ENCODE data around the gene ZNF316. TPM values are rescaled to one million over a fixed set of nuclear protein-coding genes. Genes with fewer than 3 reads are reported as not detected.

Gene ZNF316
- total RNA-seq, 1 experiment from 2014 or later: 15.1 TPM

DNA sequence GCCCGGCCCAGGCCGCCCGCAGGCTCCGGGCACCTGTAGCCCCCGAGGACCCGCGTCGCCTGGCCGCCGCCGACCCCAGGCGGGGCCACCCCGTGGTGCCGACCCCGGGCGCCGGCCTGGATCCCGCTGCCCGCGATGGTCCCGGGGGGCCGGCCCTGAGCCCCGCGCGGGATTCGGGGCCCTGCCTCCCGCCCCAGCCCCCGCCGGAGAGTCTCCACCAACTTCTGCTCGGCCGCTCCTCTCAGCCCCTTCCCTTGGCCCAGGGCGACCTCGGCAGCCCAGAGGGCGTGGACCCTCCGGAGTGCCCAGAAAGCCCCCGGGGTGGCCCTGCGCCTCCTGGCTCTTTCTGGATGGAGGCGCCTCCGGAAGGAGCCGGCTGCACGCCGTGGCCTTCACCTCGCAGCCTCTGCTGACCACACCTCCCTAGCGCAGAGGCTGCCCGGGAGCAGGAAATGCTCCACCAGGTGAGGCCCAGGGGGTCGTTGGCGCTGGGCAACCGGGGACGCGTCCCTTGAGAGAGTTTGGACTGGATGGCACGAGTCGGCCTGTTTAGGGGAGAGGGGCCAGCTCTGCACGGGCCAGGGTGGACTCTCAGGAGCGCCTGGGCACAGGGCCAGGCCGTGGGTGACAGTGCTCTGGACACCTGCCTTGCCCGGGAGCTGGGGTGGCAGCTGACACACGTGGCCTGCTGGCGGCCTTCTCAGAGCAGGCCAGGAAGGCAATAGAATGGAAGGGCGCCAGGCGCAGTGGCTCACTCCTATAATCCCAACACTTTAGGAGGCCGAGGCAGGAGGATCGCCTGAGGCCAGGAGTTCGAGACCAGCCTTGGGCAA is 21.2 kb upstream of the ZNF316 start (continued):
- TF ChIP-seq ATF6 (CRISPR knock-in tag; IDR thresholded peaks at IDR 0.05) (no peak), ETV6 (CRISPR knock-in tag; IDR thresholded peaks at IDR 0.05) (no peak), FOXJ3 (CRISPR knock-in tag; IDR thresholded peaks at IDR 0.05; ENCODE audit: borderline replicate concordance) (no peak), FOXK1 (CRISPR knock-in tag; IDR thresholded peaks at IDR 0.05) (no peak; the same call in 1 of the 2 replicates), ZNF416 (CRISPR knock-in tag; IDR thresholded peaks at IDR 0.05) (no peak), IRF1 (CRISPR knock-in tag; IDR thresholded peaks at IDR 0.05) (no peak), OVOL2 (CRISPR knock-in tag; IDR thresholded peaks at IDR 0.05; ENCODE audit: borderline replicate concordance) (no peak), FOXP1 (CRISPR knock-in tag; IDR thresholded peaks at IDR 0.05; ENCODE audit: borderline replicate concordance) (peak; percentile 58; the same call in 1 of the 2 replicates), TCF7 (CRISPR knock-in tag; IDR thresholded peaks at IDR 0.05; ENCODE audit: low read depth) (no peak), JAZF1 (CRISPR knock-in tag; IDR thresholded peaks at IDR 0.05) (no peak), CREB1 (CRISPR knock-in tag; IDR thresholded peaks at IDR 0.05) (no peak), ZBTB21 (CRISPR knock-in tag; IDR thresholded peaks at IDR 0.05; ENCODE audit: borderline replicate concordance) (no peak), EMX1 (CRISPR knock-in tag; IDR thresholded peaks at IDR 0.05) (no peak), FOXP4 (CRISPR knock-in tag; IDR thresholded peaks at IDR 0.05) (0 out of 2 replicates have a peak, but pooled peaks have one; percentile 11), GTF2I (CRISPR knock-in tag; conservative IDR thresholded peaks at IDR 0.05) (no peak), MXD4 (CRISPR knock-in tag; IDR thresholded peaks at IDR 0.05; ENCODE audit: borderline replicate concordance) (no peak), RORB (CRISPR knock-in tag; IDR thresholded peaks at IDR 0.05) (no peak), KAT7 (CRISPR knock-in tag; IDR thresholded peaks at IDR 0.05; ENCODE audit: borderline replicate concordance) (no peak), HMGA2 (CRISPR knock-in tag; IDR thresholded peaks at IDR 0.05) (no peak)
- TF ChIP-seq, protein P1, sequence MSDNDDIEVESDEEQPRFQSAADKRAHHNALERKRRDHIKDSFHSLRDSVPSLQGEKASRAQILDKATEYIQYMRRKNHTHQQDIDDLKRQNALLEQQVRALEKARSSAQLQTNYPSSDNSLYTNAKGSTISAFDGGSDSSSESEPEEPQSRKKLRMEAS (CRISPR knock-in tag; IDR thresholded peaks at IDR 0.05): peak; percentile 41; the same call in 1 of the 2 replicates
- TF ChIP-seq, protein P2, sequence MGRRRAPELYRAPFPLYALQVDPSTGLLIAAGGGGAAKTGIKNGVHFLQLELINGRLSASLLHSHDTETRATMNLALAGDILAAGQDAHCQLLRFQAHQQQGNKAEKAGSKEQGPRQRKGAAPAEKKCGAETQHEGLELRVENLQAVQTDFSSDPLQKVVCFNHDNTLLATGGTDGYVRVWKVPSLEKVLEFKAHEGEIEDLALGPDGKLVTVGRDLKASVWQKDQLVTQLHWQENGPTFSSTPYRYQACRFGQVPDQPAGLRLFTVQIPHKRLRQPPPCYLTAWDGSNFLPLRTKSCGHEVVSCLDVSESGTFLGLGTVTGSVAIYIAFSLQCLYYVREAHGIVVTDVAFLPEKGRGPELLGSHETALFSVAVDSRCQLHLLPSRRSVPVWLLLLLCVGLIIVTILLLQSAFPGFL (CRISPR knock-in tag; IDR thresholded peaks at IDR 0.05; ENCODE audit: borderline replicate concordance): no peak
- TF ChIP-seq, protein P3, sequence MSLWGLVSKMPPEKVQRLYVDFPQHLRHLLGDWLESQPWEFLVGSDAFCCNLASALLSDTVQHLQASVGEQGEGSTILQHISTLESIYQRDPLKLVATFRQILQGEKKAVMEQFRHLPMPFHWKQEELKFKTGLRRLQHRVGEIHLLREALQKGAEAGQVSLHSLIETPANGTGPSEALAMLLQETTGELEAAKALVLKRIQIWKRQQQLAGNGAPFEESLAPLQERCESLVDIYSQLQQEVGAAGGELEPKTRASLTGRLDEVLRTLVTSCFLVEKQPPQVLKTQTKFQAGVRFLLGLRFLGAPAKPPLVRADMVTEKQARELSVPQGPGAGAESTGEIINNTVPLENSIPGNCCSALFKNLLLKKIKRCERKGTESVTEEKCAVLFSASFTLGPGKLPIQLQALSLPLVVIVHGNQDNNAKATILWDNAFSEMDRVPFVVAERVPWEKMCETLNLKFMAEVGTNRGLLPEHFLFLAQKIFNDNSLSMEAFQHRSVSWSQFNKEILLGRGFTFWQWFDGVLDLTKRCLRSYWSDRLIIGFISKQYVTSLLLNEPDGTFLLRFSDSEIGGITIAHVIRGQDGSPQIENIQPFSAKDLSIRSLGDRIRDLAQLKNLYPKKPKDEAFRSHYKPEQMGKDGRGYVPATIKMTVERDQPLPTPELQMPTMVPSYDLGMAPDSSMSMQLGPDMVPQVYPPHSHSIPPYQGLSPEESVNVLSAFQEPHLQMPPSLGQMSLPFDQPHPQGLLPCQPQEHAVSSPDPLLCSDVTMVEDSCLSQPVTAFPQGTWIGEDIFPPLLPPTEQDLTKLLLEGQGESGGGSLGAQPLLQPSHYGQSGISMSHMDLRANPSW (CRISPR knock-in tag; conservative IDR thresholded peaks at IDR 0.05; ENCODE audit: low read depth): no peak
- TF ChIP-seq, protein P4, sequence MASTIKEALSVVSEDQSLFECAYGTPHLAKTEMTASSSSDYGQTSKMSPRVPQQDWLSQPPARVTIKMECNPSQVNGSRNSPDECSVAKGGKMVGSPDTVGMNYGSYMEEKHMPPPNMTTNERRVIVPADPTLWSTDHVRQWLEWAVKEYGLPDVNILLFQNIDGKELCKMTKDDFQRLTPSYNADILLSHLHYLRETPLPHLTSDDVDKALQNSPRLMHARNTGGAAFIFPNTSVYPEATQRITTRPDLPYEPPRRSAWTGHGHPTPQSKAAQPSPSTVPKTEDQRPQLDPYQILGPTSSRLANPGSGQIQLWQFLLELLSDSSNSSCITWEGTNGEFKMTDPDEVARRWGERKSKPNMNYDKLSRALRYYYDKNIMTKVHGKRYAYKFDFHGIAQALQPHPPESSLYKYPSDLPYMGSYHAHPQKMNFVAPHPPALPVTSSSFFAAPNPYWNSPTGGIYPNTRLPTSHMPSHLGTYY (CRISPR knock-in tag; IDR thresholded peaks at IDR 0.05): no peak
- TF ChIP-seq, protein P5, sequence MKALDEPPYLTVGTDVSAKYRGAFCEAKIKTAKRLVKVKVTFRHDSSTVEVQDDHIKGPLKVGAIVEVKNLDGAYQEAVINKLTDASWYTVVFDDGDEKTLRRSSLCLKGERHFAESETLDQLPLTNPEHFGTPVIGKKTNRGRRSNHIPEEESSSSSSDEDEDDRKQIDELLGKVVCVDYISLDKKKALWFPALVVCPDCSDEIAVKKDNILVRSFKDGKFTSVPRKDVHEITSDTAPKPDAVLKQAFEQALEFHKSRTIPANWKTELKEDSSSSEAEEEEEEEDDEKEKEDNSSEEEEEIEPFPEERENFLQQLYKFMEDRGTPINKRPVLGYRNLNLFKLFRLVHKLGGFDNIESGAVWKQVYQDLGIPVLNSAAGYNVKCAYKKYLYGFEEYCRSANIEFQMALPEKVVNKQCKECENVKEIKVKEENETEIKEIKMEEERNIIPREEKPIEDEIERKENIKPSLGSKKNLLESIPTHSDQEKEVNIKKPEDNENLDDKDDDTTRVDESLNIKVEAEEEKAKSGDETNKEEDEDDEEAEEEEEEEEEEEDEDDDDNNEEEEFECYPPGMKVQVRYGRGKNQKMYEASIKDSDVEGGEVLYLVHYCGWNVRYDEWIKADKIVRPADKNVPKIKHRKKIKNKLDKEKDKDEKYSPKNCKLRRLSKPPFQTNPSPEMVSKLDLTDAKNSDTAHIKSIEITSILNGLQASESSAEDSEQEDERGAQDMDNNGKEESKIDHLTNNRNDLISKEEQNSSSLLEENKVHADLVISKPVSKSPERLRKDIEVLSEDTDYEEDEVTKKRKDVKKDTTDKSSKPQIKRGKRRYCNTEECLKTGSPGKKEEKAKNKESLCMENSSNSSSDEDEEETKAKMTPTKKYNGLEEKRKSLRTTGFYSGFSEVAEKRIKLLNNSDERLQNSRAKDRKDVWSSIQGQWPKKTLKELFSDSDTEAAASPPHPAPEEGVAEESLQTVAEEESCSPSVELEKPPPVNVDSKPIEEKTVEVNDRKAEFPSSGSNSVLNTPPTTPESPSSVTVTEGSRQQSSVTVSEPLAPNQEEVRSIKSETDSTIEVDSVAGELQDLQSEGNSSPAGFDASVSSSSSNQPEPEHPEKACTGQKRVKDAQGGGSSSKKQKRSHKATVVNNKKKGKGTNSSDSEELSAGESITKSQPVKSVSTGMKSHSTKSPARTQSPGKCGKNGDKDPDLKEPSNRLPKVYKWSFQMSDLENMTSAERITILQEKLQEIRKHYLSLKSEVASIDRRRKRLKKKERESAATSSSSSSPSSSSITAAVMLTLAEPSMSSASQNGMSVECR (CRISPR knock-in tag; IDR thresholded peaks at IDR 0.05; ENCODE audit: borderline replicate concordance): 0 out of 2 replicates have a peak, but pooled peaks have one; percentile 23

Measured in WTC11 (cell line).